HG02678 (cell line): ENCODE results near the gene EIF4B.

Source experiments
- ATAC-seq: cut with Tn5 transposase; IDR thresholded peaks from one replicate; pipeline ENCODE4 v1.9.1; 2021; ENCODE audit warnings: mild to moderate bottlenecking, moderate library complexity; ENCODE audit not compliant: unreplicated experiment

Gene EIF4B

DNA sequence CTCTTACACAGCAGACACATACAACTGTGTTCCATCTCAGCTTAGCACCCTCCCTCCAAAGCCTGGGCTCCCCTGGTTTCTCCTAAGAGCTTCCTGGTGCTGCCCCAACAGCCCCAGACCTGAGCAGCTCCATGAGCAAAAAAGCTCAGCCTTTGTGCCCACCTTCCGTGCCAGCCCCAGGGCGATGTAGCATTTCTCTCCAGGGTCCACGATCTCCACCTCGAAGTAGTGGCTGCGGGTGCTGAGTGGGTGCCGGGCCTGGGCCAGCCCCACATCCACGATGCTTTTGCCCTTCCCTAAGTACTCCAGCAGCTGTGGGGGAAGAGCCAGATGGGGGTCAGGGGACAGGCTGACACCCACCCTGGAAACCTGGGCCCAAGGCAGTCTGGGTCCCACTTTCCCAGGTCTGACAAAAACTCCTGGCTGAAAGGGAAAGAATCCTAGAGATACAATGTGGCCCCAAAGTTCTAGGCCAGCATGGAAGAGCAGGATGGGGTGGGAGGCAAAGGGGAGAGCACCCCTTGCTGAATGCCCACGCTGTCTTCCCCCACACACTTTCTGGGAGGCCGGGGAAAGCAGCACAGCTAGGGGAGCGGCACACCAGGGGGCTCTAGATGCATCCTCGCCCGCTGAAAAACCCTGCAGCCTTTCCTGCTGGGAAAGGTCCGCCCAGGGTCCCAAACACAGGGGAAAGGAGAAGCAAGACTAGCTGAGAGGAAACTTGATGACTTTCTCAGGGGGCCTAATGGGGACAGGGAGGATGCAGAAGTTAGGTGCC, 61.9 kb downstream of the EIF4B start:
- ATAC-seq: no peak

DNA sequence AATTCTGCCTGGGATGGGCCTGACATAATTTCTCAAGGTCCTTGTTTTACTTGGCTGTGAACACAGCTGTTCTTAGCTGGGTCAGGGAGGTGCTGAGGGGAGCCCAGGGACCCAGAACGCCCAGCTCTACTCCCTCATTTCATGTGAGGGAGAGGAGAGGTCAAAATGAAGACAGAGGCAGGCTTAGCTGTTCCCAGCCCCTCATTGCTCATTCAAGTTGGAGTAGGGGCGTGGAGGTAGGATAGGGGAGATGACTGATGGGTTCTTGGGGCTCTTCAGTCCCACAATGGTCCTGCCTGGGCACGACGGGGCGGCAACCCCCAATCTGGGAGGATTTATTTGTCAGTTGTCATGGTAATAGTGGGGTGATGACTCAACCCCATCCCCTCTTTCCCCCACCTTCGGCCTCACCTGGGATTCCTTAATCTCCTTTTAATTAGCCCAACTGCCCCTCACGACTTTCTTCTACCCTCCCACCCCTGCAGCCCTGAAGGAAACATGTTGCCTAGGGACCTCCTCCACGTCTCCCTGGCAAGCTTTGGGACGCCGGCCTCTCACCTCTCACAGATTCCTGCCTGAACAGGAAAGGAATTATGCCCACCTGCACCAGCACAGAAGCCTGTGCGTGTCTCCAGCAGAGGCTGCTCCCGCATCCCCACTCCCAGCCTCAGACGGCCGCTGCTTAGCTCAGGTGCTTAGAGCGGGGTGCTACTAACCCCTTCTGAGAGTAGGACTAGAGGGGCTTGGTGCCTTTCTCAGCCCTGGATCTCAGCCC, 62.7 kb downstream of the EIF4B start:
- ATAC-seq: no peak

DNA sequence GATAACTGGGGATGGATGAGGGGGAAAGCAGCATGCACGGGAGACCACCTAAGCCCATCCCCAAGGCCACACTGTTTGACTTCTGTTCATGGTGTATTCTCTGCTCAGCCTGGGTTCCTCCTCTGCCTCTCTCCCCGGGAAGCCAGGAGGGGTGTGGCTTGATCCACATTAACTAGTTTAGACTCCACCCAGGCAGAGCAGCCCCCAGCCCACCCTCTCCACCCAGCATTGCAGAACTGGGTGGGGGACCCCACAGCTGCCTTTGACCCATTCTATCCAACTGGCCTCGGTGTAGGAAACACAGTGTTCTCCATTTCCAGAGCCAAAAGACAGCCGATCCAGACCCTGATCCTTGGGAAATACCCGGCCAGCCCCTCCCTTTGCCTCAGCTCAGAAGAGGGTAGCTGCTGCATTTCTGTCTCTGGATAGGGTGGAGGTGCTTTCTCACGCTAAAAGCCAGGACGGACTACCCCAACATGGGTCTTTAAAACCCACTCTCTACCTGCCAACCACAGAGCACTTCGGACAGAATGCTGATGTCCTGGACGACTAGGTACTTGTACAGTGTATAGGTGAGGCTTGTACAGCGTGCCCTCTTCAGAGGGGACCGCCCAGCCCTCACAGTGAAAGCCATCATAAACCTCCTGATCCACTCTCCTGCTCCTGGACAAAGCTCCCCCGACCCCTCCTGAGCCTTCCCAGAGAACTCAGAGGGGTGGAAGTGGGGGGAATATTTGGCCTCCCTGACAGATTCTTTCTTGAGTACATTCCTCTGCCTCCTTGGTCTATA, 63.6 kb downstream of the EIF4B start:
- no peak for ATAC-seq

DNA sequence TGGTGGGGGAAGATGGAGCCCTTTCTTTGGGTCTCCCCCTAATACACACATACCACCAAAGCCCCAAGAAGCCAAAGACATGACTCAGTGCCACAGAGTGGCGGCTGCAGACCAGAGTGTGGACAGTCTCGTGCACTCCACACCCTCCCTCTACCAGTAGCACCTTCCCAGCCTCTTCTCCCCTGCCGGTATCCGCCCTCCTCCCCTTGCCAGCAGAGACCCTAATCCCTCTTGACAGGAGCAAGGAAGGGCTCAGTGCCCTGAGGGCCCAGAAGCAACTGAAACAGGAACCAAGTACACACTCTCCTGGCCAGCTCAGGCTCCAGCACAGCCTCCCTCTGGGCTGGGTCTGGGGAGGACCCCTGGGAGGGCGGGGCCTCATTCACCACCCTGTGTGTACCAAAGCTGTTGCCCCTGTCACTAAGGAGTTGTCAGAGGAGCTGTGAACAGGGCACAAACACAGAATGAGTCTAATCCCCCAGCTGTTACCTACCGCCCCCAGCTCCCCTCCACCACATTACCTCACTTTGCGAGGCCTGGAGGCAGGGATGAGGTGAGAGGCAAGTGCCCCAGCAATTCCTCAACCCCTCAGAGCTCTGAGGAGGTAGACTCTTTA, 64.7 kb downstream of the EIF4B start:
- ATAC-seq: no peak

DNA sequence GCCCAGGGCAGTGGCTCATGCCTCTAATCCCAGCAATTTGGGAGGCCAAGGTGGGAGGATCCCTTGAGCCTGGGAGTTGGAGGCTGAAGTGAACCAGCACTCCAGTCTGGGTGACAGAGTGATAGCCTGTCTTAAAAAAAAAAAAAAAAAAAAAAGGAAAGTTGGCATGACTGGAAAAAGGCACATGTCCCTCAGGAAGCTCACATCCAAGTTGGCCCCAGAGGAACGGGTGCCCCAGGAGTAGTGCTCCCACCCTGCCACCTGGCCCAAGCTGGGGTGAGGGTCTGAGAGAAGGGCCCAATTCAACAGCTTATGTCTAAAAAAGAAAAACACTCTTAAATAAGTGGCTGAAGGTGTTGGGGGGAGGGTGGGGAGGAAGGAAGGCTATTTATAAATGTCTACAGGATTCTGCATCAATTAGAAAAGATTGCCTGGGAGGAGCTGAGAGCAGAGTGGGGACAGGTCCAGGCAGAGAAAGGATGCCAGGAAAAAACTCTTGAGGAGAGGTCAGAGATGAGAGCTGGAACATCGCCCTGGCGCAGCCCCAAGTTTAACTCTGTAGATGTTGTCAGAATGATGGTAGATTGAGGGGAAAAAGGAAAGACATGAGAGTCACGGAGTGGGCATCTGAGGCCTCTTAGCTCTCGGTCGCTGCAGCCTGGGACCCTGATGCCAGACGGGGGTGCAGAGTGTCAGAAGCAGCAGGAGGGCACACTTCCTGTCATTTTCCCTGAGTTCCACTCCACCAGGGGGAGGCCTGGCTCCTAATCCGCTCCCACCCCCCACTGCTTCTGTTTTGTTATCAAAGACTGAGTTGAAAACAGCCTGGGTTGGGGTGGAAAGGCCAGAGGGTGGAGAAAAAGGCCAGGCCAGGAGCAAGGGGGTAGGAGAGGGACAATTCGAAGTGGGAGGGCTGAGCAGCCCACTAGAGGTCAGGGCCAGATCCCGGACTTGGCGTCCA, 65.6 kb downstream of the EIF4B start:
- ATAC-seq: no peak

DNA sequence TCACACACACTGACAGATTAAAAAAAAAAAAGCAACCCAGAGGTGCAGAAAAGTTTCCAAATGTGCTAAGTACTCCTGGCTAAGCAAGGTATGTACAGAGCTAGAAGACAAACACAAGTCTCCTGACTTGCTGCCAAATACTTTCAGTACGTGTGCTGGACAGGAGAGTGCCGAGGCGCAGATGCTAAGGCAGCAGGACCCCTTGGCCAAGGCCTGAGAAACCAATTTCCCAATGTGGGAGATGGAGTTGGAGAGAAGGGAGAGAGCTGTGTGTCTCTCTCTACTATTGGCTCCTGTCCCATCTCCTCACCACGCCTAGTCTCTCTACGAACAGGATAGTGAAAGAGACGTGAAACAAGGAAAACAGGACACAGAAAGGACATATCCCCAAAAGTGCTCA, 67.6 kb downstream of the EIF4B start:
- no peak for ATAC-seq

DNA sequence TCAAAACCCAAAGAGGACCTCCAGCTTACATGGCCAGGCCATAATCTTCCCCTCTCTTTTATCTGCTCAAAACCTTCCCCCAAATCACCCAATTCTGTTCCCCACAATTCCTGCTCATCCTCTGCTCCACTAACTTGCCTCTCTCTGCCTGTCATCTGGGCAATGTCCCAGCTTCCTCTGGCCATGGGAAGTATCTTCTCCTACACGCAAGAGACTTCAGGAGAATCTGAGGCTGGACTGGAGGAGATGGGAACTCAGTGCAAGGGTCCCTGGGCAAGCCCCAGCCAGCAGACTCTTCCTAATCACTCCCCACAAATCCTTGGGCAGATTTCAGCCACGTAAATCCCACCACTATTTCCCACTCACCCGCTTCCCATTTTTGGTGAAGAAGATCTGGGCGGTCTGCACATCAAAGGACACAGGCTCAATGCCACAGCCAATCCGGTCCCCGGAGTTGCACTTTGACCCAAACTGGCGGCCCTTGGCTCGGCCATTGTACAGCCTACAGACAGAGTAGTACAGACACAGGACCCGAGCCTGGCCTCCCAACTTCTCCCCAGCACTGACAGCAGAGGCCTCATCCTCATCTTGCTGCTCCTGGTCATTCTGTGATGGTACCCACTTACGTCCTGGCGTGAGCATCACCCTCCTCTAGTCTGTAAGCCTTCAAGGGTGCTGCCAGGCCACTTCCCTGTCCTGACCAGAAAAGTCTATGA, 68.2 kb downstream of the EIF4B start:
- no peak for ATAC-seq

DNA sequence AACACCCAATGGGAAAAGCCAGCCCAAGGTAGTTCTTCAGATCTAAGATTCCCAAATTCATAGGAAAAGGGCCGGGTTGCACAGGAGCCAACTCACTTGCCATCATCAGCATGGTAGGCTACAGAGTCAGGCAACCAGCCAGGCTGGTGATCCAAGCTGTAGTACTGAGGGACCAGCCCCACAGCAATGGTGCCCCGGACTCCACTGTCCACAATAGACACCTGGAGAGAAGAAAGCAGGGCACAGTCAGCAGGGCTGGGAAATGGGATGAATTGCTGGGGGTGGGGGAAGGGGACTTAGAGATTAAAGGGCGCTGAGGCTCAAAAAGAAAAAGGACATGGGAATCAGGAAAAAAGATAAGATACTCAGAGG, 68.7 kb downstream of the EIF4B start:
- no peak for ATAC-seq

DNA sequence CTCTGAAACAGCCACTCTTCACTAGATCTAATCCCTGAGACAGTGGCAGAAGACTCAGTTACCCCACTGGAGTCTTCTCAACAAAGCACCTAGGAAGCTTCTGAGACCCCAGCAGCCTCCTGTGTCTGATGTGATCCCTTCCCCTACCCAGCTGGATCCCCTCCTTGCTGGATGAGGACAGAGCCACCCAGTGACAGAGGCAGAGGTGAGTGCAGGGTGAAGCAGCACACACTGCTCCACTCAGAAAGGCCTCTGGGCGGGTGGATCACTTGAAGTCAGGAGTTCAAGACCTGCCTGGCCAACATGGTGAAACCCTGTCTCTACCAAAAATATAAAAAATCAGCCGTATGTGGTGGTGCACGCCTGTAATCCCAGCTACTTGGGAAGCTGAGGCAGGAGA, 70.2 kb downstream of the EIF4B start:
- ATAC-seq: no peak

DNA sequence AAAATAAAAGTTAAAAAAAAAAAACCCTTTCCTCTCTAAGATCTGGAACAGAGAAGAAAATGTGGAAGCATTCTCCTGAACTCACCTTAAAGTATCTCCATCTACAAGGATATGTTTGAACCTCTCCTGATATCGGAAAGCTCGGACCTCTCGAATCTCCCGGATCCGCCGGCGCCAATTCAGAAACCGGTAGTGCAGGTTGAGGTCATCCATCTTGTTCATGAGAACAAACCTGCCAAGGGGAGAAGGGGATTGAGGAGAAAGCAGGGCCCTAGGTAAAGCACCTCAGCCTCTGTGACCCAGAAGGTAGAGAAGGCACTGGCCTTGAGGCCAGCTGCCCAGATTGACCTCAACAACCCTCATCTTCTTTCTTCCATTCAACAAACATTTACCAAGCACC, 70.8 kb downstream of the EIF4B start:
- no peak for ATAC-seq

DNA sequence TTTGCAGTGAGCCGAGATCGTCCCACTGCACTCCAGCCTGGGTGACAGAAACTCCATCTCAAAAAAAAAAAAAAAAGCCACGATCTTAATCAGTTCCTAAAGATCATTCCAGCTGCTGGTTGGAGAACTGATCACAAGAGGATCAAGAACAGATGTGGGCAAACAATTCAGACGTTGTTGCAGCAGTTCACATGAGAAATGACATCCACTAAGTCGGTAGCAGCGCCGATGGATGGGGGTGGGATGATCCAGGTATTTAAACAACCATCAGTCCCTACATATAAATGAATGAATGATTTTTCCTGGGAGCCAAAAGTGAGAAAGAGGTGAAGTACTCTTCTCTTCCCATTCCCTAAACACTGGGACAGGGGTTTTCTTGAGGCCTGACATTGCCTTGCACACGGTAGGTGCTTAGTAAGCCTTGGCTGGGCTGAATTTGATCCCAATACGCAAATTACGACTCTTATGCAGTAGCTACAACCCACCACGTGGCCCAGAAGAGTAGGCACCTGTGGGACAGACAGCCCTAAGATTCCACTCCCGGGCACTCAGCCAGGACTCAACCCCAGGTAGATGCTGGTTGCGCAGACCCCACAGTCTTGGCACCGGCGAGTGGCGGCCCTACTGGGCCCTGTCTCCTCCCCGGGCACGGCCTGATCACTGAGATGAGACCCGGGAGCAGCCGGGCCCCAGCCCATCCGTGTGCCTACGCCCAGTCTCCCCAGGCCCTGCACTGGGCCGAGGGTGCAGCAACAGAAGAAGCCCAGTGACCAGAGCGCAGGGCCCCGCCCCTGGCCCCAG, 72.4 kb downstream of the EIF4B start:
- peak; percentile 10 for ATAC-seq

DNA sequence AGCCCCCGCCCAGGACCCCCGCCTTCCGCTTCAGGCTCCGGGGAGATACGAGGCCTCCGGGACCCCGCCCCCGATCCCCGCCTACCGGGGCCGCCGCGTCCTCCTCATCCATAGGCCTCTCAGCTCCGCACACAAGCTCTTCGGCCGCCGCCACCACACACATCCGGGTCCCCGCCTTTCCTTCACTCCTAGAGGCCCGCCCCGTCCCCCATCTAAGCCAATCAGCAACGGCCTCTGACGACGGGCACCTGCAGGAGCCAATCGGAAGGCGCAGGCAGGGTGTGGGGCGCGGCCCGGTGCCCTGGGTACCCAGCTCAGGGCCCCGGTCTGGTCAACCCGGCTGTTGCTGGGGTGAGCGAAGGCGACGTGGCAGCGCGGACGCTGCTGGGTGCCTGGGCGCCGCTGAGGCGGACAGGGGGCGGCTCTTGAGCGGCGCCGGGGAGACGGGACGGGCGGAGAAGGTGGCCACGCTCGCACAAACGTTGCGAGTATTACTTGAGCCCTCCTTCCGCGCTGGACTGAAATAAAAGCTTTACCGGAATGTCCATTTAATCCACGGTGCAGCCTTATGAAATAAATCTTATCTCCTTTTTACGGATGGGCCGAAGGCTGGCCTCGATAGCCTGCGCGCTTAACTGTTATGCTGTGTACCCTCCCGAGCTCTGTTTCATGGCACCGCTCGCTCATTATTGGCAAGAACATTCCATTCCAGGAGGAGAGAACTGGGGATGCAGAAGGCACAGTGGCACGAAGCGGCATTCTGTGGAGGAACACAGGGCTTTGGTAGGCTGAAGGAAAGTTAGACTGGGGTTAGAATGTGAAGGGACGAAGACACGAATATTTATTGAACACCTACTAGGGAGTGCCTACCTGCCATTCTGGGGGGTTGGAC, 73.2 kb downstream of the EIF4B start, which contains the start of gene SPRYD3:
SPRYD3 (minus strand) TSS at position 165 of the 892 bp plus-strand sequence; CDS start at position 108, 57 bp downstream.
- ATAC-seq: peak; percentile 97

DNA sequence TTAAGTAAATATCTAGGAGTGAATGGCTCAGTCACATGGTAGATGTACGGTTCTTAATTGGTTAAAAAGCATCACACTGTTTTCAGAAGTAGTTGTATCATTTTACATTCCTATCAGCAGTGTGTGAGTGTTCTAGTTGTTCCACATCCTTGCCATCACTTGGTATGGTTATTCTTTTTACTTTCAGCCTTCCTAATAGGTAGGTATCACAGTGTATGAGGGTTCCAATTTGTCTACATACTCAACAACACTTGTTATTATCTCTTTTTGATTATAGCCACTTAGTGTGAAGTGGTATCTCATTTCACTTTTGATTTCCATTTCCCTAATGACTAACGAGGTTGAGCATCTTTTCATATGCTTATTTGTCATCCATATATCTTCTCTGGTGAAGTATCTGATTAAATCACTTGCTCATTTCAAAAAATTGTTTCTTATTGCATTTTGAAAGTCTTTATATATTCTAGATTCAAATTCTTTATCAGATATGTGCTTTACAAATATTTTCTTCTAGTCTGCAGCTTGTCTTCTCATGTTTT, 76.5 kb downstream of the EIF4B start:
- no peak for ATAC-seq

DNA sequence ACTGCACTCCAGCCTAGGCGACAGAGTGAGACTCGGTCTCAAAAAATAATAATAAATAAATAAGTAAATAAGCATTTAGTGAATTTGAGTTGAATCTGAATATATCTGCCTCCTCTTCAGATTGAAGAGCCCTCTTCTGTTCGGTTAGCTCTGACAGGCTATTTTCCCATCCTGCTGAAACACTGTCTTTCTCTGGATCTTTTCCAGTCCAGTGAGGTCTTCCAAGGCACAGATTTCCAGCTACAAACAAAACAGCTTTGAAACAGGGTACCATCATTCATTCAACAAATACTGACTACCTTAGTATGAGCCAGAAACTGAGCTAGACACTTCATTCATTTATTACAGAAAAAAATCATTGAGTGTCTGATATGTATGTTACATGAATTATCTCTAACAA, 80.1 kb downstream of the EIF4B start:
- ATAC-seq: no peak

DNA sequence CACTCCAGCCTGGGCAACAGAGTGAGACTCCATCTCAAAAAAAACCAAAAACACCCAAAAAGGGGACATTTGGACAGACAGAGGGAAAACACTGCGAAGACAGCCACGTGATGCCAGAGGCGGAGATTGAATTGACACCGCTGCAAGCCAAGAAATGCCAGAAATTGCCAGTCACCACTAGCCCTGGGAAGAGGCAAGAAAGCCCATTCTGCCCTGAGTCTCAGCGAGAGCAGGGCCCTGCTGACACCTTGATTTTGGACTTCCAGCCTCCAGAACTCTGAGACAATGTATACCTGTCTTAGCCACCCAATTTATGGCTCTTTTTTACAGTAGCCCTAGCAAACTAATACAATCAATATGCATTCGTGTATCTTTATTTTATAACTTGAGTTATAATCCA, 83.8 kb downstream of the EIF4B start:
- ATAC-seq: no peak

DNA sequence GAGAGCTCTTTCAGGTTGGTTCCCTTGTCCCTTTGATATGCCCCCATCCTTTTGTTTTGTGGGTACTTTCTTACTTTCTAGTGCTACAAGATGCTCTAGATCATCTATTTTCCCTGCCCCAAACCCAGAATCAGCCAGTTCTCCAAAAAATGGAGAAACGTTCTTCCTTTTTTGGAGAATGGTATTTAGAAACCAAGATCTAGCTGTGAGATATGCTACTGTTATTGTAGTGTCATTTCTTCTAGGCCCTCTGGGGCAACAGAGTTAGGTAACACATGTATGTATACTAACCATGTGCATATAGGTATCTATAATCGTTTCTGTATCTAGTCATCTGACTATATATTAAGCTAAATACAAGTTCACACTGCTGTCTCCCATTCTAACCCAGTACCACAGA, 84.3 kb downstream of the EIF4B start:
- no peak for ATAC-seq

DNA sequence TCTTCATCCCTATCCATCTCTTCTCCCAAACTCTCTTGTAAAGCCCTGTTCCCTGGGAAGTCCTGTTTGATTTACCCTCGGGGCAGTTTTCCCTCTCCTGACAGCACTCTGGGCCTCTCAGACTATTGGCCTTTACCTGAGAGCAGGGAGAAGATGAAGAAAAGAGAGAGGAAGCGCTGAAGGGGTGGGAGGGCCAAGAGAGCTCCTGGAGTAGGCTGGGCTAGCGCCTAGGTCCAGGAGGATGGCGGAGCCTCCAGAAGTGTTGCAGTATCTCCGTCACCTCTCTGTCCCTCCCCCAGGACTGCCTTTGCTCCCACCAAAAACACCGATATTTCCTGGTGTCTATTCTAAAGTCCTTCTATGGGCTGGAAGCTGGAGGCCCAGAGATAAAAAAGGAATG, 85.5 kb downstream of the EIF4B start:
- no peak for ATAC-seq
